MCF 10A (cell line): ENCODE results near the gene WDFY1. TPM values are rescaled to one million over a fixed set of nuclear protein-coding genes. Genes with fewer than 3 reads are reported as not detected.

Source experiments
- BruUV-seq: library from RNA; stranded (reverse); fragments of 400-500 nt; replicated peaks from 2 replicates; lab custom pipeline; 2021; lab: Mats Ljungman, UMichigan
- CTCF ChIA-PET: fragments of 300-600 bp; sonication (Branson Sonifier 250); formaldehyde crosslinking; extraction: SDS; loops from one replicate; lab custom pipeline; 2021; ENCODE audit warnings: antibody characterized with exemption, inconsistent platforms; lab: Yijun Ruan, JAX
- POLR2A ChIA-PET: fragments of 300-600, 350-650 bp; sonication (Branson Sonifier 250); formaldehyde crosslinking; extraction: SDS; loops from one replicate; lab custom pipeline; 2020; ENCODE audit warnings: antibody characterized with exemption, inconsistent platforms; lab: Yijun Ruan, JAX
- DNase-seq: peaks from one replicate; pipeline ENCODE4 v3.0.0-alpha.2; 2018; ENCODE audit not compliant: unreplicated experiment
- H3K27ac Mint-ChIP-seq: one replicate; pipeline ENCODE4 v1.8.0; 2022; ENCODE audit warnings: mild to moderate bottlenecking, low read depth, mixed read lengths; ENCODE audit not compliant: unreplicated experiment
- H3K27me3 Mint-ChIP-seq: one replicate; pipeline ENCODE4 v1.8.0; 2022; ENCODE audit warnings: mixed read lengths; ENCODE audit not compliant: insufficient read depth, unreplicated experiment
- H3K36me3 Mint-ChIP-seq: one replicate; pipeline ENCODE4 v1.8.0; 2022; ENCODE audit warnings: mild to moderate bottlenecking, moderate library complexity, mixed read lengths; ENCODE audit not compliant: insufficient read depth, unreplicated experiment
- H3K4me1 Mint-ChIP-seq: one replicate; pipeline ENCODE4 v1.8.0; 2022; ENCODE audit warnings: mixed read lengths; ENCODE audit not compliant: insufficient read depth, unreplicated experiment
- H3K4me3 Mint-ChIP-seq: one replicate; pipeline ENCODE4 v1.8.0; 2022; ENCODE audit warnings: mild to moderate bottlenecking, moderate library complexity, mixed read lengths; ENCODE audit not compliant: unreplicated experiment
- H3K9me3 Mint-ChIP-seq: one replicate; pipeline ENCODE4 v1.8.0; 2022; ENCODE audit warnings: mixed read lengths; ENCODE audit not compliant: unreplicated experiment
- intact Hi-C: fragments of 100-400 bp; cut with micrococcal nuclease; formaldehyde crosslinking; loops from 2 replicates; pipeline ENCODE4 v1.14.1; 2022
- total RNA-seq: library from RNA; stranded (reverse); gene quantifications from 2 replicates; pipeline ENCODE4 v1.2.3, GENCODE V29; 2022
- TF ChIP-seq, protein P1 (sequence below): fragments of 200-600 bp; IDR thresholded peaks from one replicate; pipeline ENCODE4 v1.8.0; 2022; ENCODE audit warnings: antibody characterized with exemption, mild to moderate bottlenecking; ENCODE audit not compliant: unreplicated experiment

The WDFY1 gene
- total RNA-seq, 1 experiment from 2014 or later: 36.9 TPM

DNA sequence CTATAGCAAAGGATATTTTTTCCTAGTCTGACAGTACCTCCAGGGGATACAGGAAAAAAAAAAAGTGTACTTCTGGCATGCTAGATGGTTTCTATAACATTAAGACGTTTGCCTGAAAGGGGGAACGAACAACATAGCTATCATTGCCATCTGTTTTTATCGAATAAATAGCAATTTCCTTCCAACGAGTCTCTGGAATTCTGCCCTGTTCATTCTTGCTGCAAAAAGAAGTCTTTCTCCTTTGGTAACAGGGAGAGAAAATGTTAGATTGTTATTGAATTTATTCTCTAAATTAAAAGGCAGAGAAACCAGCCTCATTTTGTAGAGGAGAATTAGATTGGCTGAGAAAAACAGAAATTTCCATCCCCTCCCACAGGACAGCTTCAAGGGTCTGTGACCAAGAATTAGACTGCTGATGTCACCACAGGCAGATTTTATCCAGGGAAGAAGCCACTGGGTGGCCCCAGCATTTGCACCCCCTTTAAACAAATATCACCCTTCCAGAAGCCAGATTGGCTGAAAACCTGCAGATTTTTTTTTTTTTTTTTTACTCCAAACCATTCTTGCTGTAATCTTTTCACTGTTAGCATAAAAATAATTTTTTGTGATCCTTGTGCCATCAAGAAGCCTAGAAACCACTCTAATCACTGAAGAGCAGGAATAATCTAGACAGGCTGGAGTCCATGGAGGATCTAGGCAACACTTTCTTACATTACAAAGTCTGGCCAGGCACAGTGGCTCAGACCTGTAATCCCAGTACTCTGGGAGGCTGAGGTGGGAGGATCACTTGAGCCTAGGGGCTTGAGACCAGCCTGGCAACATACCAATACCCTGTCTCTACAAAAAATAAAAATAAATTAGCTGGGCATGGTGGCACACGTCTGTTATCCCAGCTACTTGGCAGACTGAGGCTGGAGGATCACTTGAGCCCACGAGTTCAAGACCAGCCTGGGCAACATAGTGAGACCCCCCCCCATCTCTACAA, 12.0 kb downstream of the WDFY1 start:
- peaks cover 21% of the 10 kb centered on the region for H3K4me1 Mint-ChIP-seq
- POLR2A ChIA-PET: interaction anchor here (0.6 to 1.2 kb wide), 4 partner anchors 8 to 109 kb away, joined by 3 to 5 read pairs (median 4); no protein-coding TSS in a partner anchor
- H3K4me3 Mint-ChIP-seq: no peak overlapping the region
- no TSS peak for BruUV-seq
- CTCF ChIA-PET: interaction anchor here (0.6 to 0.7 kb wide), 2 partner anchors 19 to 32 kb away, joined by 3 read pairs; no protein-coding TSS in a partner anchor
- TF ChIP-seq, protein P1, sequence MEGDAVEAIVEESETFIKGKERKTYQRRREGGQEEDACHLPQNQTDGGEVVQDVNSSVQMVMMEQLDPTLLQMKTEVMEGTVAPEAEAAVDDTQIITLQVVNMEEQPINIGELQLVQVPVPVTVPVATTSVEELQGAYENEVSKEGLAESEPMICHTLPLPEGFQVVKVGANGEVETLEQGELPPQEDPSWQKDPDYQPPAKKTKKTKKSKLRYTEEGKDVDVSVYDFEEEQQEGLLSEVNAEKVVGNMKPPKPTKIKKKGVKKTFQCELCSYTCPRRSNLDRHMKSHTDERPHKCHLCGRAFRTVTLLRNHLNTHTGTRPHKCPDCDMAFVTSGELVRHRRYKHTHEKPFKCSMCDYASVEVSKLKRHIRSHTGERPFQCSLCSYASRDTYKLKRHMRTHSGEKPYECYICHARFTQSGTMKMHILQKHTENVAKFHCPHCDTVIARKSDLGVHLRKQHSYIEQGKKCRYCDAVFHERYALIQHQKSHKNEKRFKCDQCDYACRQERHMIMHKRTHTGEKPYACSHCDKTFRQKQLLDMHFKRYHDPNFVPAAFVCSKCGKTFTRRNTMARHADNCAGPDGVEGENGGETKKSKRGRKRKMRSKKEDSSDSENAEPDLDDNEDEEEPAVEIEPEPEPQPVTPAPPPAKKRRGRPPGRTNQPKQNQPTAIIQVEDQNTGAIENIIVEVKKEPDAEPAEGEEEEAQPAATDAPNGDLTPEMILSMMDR: no peak
- H3K27ac Mint-ChIP-seq: no peak overlapping the region
- H3K9me3 Mint-ChIP-seq: no peaks in the 10 kb centered on the region
- no peaks in the 10 kb centered on the region for H3K36me3 Mint-ChIP-seq
- H3K27me3 Mint-ChIP-seq: no peaks in the 10 kb centered on the region
- no peak for DNase-seq
- intact Hi-C loops: no loop called here

DNA sequence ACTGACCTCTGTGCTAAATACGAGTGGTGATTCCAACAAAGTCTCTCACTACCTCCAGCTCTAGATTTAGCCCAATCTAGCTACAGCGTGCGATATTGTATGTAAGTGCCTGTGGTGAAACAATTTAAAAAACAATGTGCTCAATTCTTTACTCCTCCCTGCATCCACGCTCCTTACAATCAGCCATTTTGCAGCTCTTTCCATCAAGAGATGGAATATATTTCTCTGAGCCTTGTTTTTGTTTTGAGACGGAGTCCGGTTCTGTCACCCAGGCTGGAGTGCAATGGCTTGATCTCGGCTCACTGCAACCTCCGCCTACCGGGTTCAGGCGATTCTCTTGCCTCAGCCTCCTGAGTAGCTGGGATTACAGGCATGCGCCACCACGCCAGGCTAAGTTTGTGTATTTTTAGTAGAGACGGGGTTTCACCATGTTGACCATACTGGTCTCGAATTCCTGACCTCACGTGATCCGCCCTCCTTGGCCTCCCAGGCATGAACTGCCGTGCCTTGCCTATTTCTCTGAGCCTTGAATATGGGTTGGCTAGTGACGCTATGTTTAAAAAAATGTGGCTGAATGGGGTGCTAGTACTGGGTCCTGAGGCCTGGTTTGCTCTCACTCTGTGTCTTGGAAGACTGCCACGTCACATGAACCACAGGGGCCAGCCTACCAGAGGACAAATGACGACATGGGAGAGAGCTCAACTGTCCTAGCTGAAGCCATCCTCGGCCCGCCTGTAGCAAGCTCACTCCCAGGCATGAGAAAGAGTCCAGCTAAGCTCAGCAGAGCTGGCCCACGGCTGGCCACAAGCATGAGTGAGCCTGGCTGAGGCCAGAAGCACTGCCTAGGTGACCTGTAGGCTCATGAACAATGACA, 14.8 kb downstream of the WDFY1 start:
- H3K4me3 Mint-ChIP-seq: no peak overlapping the region
- no peak overlapping the region for H3K27ac Mint-ChIP-seq
- ChIA-PET CTCF (interaction anchor here (0.6 to 0.8 kb wide), 2 partner anchors 131 to 959 kb away, joined by 3 read pairs; no protein-coding TSS in a partner anchor), POLR2A (interaction anchor here (1.2 kb wide), 1 partner anchor 10 kb away, joined by 3 read pairs; no protein-coding TSS in a partner anchor)
- no TSS peak for BruUV-seq
- H3K36me3 Mint-ChIP-seq: no peaks in the 10 kb centered on the region
- no peaks in the 10 kb centered on the region for H3K27me3 Mint-ChIP-seq
- DNase-seq: no peak
- intact Hi-C loops: no loop called here
- TF ChIP-seq, protein P1: no peak
- no peaks in the 10 kb centered on the region for H3K9me3 Mint-ChIP-seq
- peaks cover 22% of the 10 kb centered on the region for H3K4me1 Mint-ChIP-seq

DNA sequence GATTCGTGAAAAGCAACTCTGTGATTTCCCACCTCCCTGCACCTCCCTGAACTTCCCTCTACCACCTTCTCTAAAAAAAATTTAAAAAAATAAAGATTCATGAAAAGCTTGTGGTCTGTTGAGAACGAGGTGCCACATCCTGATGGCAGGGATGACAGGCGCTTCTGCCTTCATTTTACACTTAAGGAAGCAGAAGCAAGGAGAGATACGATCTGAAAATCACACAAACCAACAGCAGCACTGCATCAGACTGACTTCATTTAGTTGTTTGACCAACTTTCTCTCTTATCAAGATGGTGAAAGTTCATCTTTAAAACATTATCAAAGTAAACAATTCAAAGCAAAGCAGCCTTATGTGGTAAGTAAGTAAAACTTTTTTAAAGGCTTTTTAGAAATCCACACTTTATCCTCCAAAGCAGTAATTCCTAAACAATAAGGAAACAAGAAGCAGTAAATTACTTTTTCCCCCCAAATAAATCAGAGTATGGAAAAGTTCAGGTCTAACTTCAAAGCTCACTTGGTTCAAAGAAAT, 15.5 kb downstream of the WDFY1 start:
- Mint-ChIP-seq H3K9me3 (no peaks in the 10 kb centered on the region), H3K4me1 (peaks cover 17% of the 10 kb centered on the region), H3K36me3 (no peaks in the 10 kb centered on the region), H3K27me3 (no peaks in the 10 kb centered on the region), H3K27ac (no peak overlapping the region), H3K4me3 (no peak overlapping the region)
- DNase-seq: no peak
- intact Hi-C loops: no loop called here
- TF ChIP-seq, protein P1: no peak
- CTCF ChIA-PET: interaction anchor here (0.8 to 1.3 kb wide), 2 partner anchors 14 to 958 kb away, joined by 3 to 4 read pairs; no protein-coding TSS in a partner anchor
- BruUV-seq: no TSS peak
- POLR2A ChIA-PET: interaction anchor here (0.6 to 1.2 kb wide), 2 partner anchors 10 to 326 kb away, joined by 3 read pairs; no protein-coding TSS in a partner anchor
